OCI-LY7 (cell line): Measurements from ENCODE around the gene ARHGEF17. TPM values are rescaled to one million over a fixed set of nuclear protein-coding genes. Genes with fewer than 3 reads are reported as not detected.

Experiments used
- BruUV-seq: library from RNA; stranded (reverse); fragments of 400-500 nt; replicated peaks from 2 replicates; lab custom pipeline; 2021; lab: Mats Ljungman, UMichigan
- CTCF ChIA-PET: fragments of 300-600 bp; sonication (Branson Sonifier 250); formaldehyde crosslinking; loops from one replicate; lab custom pipeline; 2022; ENCODE audit warnings: antibody characterized with exemption; ENCODE audit not compliant: unreplicated experiment; lab: Charles Lee
- POLR2A ChIA-PET: fragments of 300-600 bp; sonication (Branson Sonifier 250); formaldehyde crosslinking; loops from one replicate; lab custom pipeline; 2022; ENCODE audit warnings: antibody characterized with exemption; lab: Charles Lee
- DNase-seq: peaks from one replicate; pipeline ENCODE4 v3.0.0-alpha.2; 2015; ENCODE audit warnings: low spot score
- H2AFZ ChIP-seq: fragments of 200-600 bp; sonication (generic), shearing (Covaris generic); 2 replicates; pipeline ENCODE4 v1.6.1; 2014; ENCODE audit warnings: mild to moderate bottlenecking, antibody characterized with exemption, low read length, moderate library complexity
- H3K27ac ChIP-seq: fragments of 200-600 bp; sonication (generic); 2 replicates; pipeline ENCODE4 v1.5.1; 2014; ENCODE audit warnings: mixed run types, low read depth, mild to moderate bottlenecking, moderate library complexity, low read length, inconsistent platforms; ENCODE audit not compliant: poor library complexity, severe bottlenecking
- H3K36me3 ChIP-seq: fragments of 200-600 bp; sonication (generic); 2 replicates; pipeline ENCODE4 v1.6.1; 2014; ENCODE audit warnings: mild to moderate bottlenecking, antibody characterized with exemption, low read length, moderate library complexity, mixed read lengths; ENCODE audit not compliant: insufficient read depth
- H3K4me1 ChIP-seq: fragments of 200-600 bp; sonication (generic); 2 replicates; pipeline ENCODE4 v1.5.1; 2014; ENCODE audit warnings: mild to moderate bottlenecking, low read length; ENCODE audit not compliant: insufficient read depth, poor library complexity, severe bottlenecking
- H3K4me2 ChIP-seq: fragments of 200-600 bp; sonication (generic); 2 replicates; pipeline ENCODE4 v1.6.1; 2014; ENCODE audit warnings: mild to moderate bottlenecking, low read length
- H3K4me3 ChIP-seq: fragments of 200-600 bp; sonication (generic); 2 replicates; pipeline ENCODE4 v1.5.1; 2014; ENCODE audit warnings: mild to moderate bottlenecking, low read depth, low read length; ENCODE audit not compliant: poor library complexity, severe bottlenecking
- H3K79me2 ChIP-seq: fragments of 200-600 bp; sonication (generic); 2 replicates; pipeline ENCODE4 v1.6.1; 2016; ENCODE audit warnings: low read depth, mild to moderate bottlenecking, low read length, moderate library complexity, mixed read lengths; ENCODE audit not compliant: insufficient read depth
- H3K9me2 ChIP-seq: fragments of 200-600 bp; sonication (generic); 2 replicates; pipeline ENCODE4 v1.6.1; 2016; ENCODE audit warnings: mild to moderate bottlenecking, low read length, mixed read lengths; ENCODE audit not compliant: insufficient read depth
- H3K9me3 ChIP-seq: fragments of 200-600 bp; sonication (generic); 2 replicates; pipeline ENCODE4 v1.6.1; 2014; ENCODE audit warnings: mild to moderate bottlenecking, mixed run types, low read length, mixed read lengths
- H4K20me1 ChIP-seq: fragments of 200-600 bp; sonication (generic); 2 replicates; pipeline ENCODE4 v1.6.1; 2014; ENCODE audit warnings: mild to moderate bottlenecking, antibody characterized with exemption, low read length, moderate library complexity, mixed read lengths; ENCODE audit not compliant: insufficient read depth
- CTCF ChIP-seq: fragments of 200-600 bp; sonication (generic); conservative IDR thresholded peaks from 2 replicates; pipeline ENCODE4 v1.5.1; 2014; ENCODE audit warnings: mild to moderate bottlenecking, antibody characterized with exemption, low read length, moderate library complexity, mixed read lengths
- EZH2phosphoT487 ChIP-seq: fragments of 200-600 bp; sonication (generic); IDR thresholded peaks from 2 replicates; pipeline ENCODE4 v1.6.1; 2018; ENCODE audit warnings: low read depth, borderline replicate concordance, mild to moderate bottlenecking, mixed run types, antibody characterized with exemption, low read length, moderate library complexity, mixed read lengths
- intact Hi-C: fragments of 100-400 bp; cut with micrococcal nuclease; formaldehyde crosslinking; loops from one replicate; pipeline ENCODE4 v1.10.0; 2022; ENCODE audit not compliant: unreplicated experiment
- total RNA-seq, 2 experiments: library from RNA; depleted of rRNA in 1 of 2; stranded (reverse); fragments of >200 nt in 1 of 2; shearing (Covaris generic) in 1 of 2; gene quantifications; 2 replicates each; pipeline ENCODE4 v1.2.3, GENCODE V29; 2014 to 2022

ARHGEF17 gene
- total RNA-seq, 2 experiments from 2014 or later = 0.19 to 1.4 TPM

GRCh38 chr11:73316422-73316821, 8.3 kb downstream of the ARHGEF17 start:
- H2AFZ ChIP-seq = no peak overlapping the region
- TF ChIP-seq EZH2phosphoT487 = no peak
- H3K4me2 ChIP-seq = no peak overlapping the region
- no peak for DNase-seq
- intact Hi-C loops = no loop called here
- POLR2A ChIA-PET = no interaction called here
- no TSS peak for BruUV-seq
- CTCF ChIA-PET = no interaction called here
- no peaks in the 10 kb centered on the region for H3K9me3 ChIP-seq
- peaks cover 16% of the 10 kb centered on the region for H3K4me1 ChIP-seq
- no peak overlapping the region for H3K27ac ChIP-seq
- H4K20me1 ChIP-seq = no peaks in the 10 kb centered on the region
- no peaks in the 10 kb centered on the region for H3K79me2 ChIP-seq
- H3K36me3 ChIP-seq = no peaks in the 10 kb centered on the region
- no peaks in the 10 kb centered on the region for H3K9me2 ChIP-seq
- no peak overlapping the region for H3K4me3 ChIP-seq

GRCh38 chr11:73317373-73317772, 9.3 kb downstream of the ARHGEF17 start:
- H3K79me2 ChIP-seq = no peaks in the 10 kb centered on the region
- CTCF ChIA-PET = no interaction called here
- POLR2A ChIA-PET = no interaction called here

GRCh38 chr11:73317803-73318202, 9.7 kb downstream of the ARHGEF17 start:
- Histone ChIP-seq H3K9me2 (no peaks in the 10 kb centered on the region), H3K4me1 (peaks cover 29% of the 10 kb centered on the region), H3K4me2 (no peak overlapping the region), H3K79me2 (no peaks in the 10 kb centered on the region), H3K36me3 (no peaks in the 10 kb centered on the region), H2AFZ (no peak overlapping the region), H3K4me3 (no peak overlapping the region), H3K27ac (no peak overlapping the region), H4K20me1 (no peaks in the 10 kb centered on the region), H3K9me3 (no peaks in the 10 kb centered on the region)
- ChIA-PET CTCF (no interaction called here), POLR2A (interaction anchor here (0.6 kb wide), 1 partner anchor 16 kb away, joined by 7 read pairs; no protein-coding TSS in a partner anchor)
- TF ChIP-seq CTCF = no peak
- no peak for TF ChIP-seq EZH2phosphoT487
- intact Hi-C loops = no loop called here
- BruUV-seq = no TSS peak
- DNase-seq = no peak

More at GRCh38 chr11:73317373-73317772, 9.3 kb downstream of the ARHGEF17 start:
- TF ChIP-seq EZH2phosphoT487 = no peak
- no peak for TF ChIP-seq CTCF
- Histone ChIP-seq H2AFZ (no peak overlapping the region), H3K9me3 (no peaks in the 10 kb centered on the region), H3K27ac (no peak overlapping the region), H3K36me3 (no peaks in the 10 kb centered on the region), H4K20me1 (no peaks in the 10 kb centered on the region), H3K9me2 (no peaks in the 10 kb centered on the region), H3K4me2 (no peak overlapping the region), H3K4me1 (peaks cover 25% of the 10 kb centered on the region), H3K4me3 (no peak overlapping the region)
- DNase-seq = no peak
- no TSS peak for BruUV-seq
- intact Hi-C loops = no loop called here
